Measurements from ENCODE around the gene SLC8B1.

SLC8B1 gene

GRCh38 chr12:113257564-113257963, 77.3 kb downstream of the SLC8B1 start:
- H3K4me3 ChIP-seq (ENCODE audit: control insufficient read depth, low read depth, low read length): no peak overlapping the region
- DNase-seq (ENCODE audit: low read depth): no peak
- no peak for TF ChIP-seq CTCF (IDR thresholded peaks at IDR 0.05; ENCODE audit: control insufficient read depth, insufficient read depth, low read depth, low read length, missing control alignments)

- H3K4me3 ChIP-seq (ENCODE audit: control insufficient read depth, low read depth, low read length): no peak overlapping the region
- DNase-seq (ENCODE audit: low read depth): no peak
- no peak for TF ChIP-seq CTCF (IDR thresholded peaks at IDR 0.05; ENCODE audit: control insufficient read depth, insufficient read depth, low read depth, low read length, missing control alignments)
These were observed 80.6 kb downstream of the SLC8B1 start for GRCh38 chr12:113254298-113254697.

GRCh38 chr12:113253532-113254285, 81.2 kb downstream of the SLC8B1 start:
- no peak overlapping the region for H3K4me3 ChIP-seq (ENCODE audit: control insufficient read depth, low read depth, low read length)
- DNase-seq (ENCODE audit: low read depth): no peak
- no peak for TF ChIP-seq CTCF (IDR thresholded peaks at IDR 0.05; ENCODE audit: control insufficient read depth, insufficient read depth, low read depth, low read length, missing control alignments)

- no peak for DNase-seq (ENCODE audit: low read depth)
- no peak overlapping the region for H3K4me3 ChIP-seq (ENCODE audit: control insufficient read depth, low read depth, low read length)
- no peak for TF ChIP-seq CTCF (IDR thresholded peaks at IDR 0.05; ENCODE audit: control insufficient read depth, insufficient read depth, low read depth, low read length, missing control alignments)
These were observed 82.4 kb downstream of the SLC8B1 start for GRCh38 chr12:113252494-113252893.

- no peak for DNase-seq (ENCODE audit: low read depth)
- TF ChIP-seq CTCF (IDR thresholded peaks at IDR 0.05; ENCODE audit: control insufficient read depth, insufficient read depth, low read depth, low read length, missing control alignments): no peak
- H3K4me3 ChIP-seq (ENCODE audit: control insufficient read depth, low read depth, low read length): no peak overlapping the region
These were observed 83.4 kb downstream of the SLC8B1 start for GRCh38 chr12:113251404-113252070.

- no peak for DNase-seq (ENCODE audit: low read depth)
- TF ChIP-seq CTCF (IDR thresholded peaks at IDR 0.05; ENCODE audit: control insufficient read depth, insufficient read depth, low read depth, low read length, missing control alignments): no peak
- H3K4me3 ChIP-seq (ENCODE audit: control insufficient read depth, low read depth, low read length): no peak overlapping the region
These were observed 84.9 kb downstream of the SLC8B1 start for GRCh38 chr12:113250045-113250444.
